ENCODE results near the gene PPIL6. TPM values are rescaled to one million over a fixed set of nuclear protein-coding genes. Genes with fewer than 3 reads are reported as not detected.

Gene PPIL6
- polyA plus RNA-seq, 1 donor (not counting 4 experiments of a cell fraction or from before 2014, with no cell fraction given): 1.4 TPM

DNA sequence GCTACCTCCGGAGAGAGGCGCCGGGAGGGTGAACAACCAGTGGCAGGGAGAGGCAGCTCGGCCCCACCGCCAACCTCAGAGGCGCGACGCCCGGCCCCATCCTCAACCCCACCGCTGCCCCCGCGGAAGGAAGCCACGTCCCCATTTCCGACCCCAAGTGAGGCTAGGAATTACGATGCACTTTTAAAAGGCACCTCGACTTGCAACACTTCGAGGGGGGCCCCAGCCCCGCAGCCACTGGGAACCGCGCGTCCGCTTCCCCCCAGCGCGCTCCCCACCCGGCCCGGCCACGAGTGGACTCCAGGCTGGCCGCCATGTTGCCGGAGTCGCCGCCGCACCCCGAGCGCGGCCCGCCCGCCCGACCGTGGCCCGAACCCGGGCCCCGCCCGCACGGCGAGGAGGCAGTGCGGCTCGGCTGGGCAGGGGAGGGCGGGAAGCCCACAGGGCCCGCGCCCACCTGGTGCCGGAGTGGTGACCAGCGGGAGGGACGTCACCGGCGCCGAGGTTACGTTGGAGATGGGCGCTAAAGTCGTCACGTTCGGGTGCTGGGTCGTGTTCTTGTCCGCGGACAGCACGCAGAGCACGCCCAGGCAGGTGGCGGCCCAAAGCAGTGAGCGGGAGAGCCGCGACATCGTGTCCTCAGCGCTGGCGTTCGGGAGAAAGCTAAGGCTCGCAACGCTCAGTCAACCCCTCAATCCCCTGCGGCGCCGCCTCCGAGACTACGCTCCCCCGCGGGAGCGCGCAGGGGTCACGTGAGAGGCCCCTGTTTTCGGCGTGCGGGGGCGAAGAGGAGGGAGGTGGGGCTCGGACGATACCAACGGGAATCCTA, 58.5 kb downstream of the PPIL6 start, which contains the start of gene CD164:
CD164 (minus strand) TSS at position 721 of the 829 bp plus-strand sequence; CDS start at position 632, 89 bp downstream.
- H3K9me3 ChIP-seq (ENCODE audit: control insufficient read depth, low read depth, low read length): no peaks in the 10 kb centered on the region
- DNase-seq (ENCODE audit: low read depth, low spot score): peak; percentile 69
- H3K9ac ChIP-seq (ENCODE audit: control insufficient read depth, extremely low read depth, insufficient read depth, low read length): peak within 1 kb of the TSS; percentile 95
- TF ChIP-seq, protein P1, sequence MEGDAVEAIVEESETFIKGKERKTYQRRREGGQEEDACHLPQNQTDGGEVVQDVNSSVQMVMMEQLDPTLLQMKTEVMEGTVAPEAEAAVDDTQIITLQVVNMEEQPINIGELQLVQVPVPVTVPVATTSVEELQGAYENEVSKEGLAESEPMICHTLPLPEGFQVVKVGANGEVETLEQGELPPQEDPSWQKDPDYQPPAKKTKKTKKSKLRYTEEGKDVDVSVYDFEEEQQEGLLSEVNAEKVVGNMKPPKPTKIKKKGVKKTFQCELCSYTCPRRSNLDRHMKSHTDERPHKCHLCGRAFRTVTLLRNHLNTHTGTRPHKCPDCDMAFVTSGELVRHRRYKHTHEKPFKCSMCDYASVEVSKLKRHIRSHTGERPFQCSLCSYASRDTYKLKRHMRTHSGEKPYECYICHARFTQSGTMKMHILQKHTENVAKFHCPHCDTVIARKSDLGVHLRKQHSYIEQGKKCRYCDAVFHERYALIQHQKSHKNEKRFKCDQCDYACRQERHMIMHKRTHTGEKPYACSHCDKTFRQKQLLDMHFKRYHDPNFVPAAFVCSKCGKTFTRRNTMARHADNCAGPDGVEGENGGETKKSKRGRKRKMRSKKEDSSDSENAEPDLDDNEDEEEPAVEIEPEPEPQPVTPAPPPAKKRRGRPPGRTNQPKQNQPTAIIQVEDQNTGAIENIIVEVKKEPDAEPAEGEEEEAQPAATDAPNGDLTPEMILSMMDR (optimal IDR thresholded peaks at IDR 0.05 in 1 of 3, IDR thresholded peaks at IDR 0.05 in 1 of 3, conservative IDR thresholded peaks at IDR 0.05 in 1 of 3; ENCODE audit: extremely low read depth in 1 of 3, insufficient read depth in 2 of 3, low read length in 3 of 3): no peak
- peak within 1 kb of the TSS; percentile 86 for H3K4me2 ChIP-seq (ENCODE audit: control insufficient read depth, extremely low read depth, insufficient read depth, low read depth, low read length)
- H3K9me1 ChIP-seq (ENCODE audit: control insufficient read depth, extremely low read depth, insufficient read depth, low read length): no peaks in the 10 kb centered on the region
- peak within 1 kb of the TSS; percentile 60 to 78 (median 71) for H3K4me3 ChIP-seq (ENCODE audit: control insufficient read depth in 2 of 3, extremely low read depth in 1 of 3, insufficient read depth in 2 of 3, low read depth in 1 of 3, low read length in 3 of 3)
- peaks cover 29% of the 10 kb centered on the region for H3K4me1 ChIP-seq (ENCODE audit: control insufficient read depth, extremely low read depth, insufficient read depth, low read length)
- dilution Hi-C loops (cut with MboI; ENCODE audit: extremely low pct_ligation_motif_present, low sequenced_read_pairs): no loop called here
- no peaks in the 10 kb centered on the region for H3K27me3 ChIP-seq (ENCODE audit: control insufficient read depth, extremely low read depth, insufficient read depth, low read length)
- H3K36me3 ChIP-seq (ENCODE audit: control insufficient read depth in 2 of 2, extremely low read depth in 1 of 2, insufficient read depth in 2 of 2, low read length in 2 of 2): peaks cover 2 to 8% of the 10 kb centered on the region in 2 experiments
- peaks cover 11% of the 10 kb centered on the region for H4K20me1 ChIP-seq (ENCODE audit: control insufficient read depth, extremely low read depth, insufficient read depth, low read length)
- no peak for FAIRE-seq
- peak within 1 kb of the TSS; percentile 98 for H3K27ac ChIP-seq (ENCODE audit: control insufficient read depth, insufficient read depth, low read length)
- H2AFZ ChIP-seq (ENCODE audit: control insufficient read depth, low read length): peak within 1 kb of the TSS; percentile 88
- H3K79me2 ChIP-seq (ENCODE audit: control insufficient read depth, insufficient read depth, low read length): peaks cover 48% of the 10 kb centered on the region

DNA sequence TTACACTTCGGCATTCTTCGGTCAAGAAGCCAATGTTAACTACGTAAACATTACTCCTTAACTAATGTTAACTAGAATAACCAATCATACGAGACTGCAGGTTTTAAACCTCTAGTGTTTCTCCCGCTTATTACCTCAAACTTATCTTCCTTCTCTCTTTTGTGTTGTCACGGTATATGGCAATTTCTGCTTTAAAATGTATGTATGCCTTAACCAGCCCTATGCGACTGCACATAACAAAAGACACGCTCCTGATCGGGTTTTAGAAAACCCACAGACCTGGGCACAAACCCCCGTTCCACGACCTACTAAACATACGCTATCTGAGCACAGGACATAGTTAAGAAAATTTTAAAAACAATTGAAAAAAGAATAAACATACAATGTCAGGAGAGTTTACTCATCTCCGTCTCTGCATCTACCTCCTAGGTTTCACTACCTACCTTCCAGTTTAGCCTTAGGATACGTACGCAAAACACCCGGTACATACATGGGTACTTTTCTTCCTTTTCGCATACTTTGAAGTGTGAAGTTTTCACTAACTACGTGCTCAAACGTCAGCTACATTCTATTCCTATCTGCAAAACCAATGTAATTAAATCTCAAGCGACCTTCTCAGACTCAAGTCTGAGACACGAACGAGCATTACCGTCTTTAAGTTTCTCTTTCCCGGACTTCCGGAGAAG, 59.2 kb downstream of the PPIL6 start:
- peak overlapping the region; percentile 69 for H3K4me2 ChIP-seq (ENCODE audit: control insufficient read depth, extremely low read depth, insufficient read depth, low read depth, low read length)
- H3K4me1 ChIP-seq (ENCODE audit: control insufficient read depth, extremely low read depth, insufficient read depth, low read length): peaks cover 29% of the 10 kb centered on the region
- dilution Hi-C loops (cut with MboI; ENCODE audit: extremely low pct_ligation_motif_present, low sequenced_read_pairs): no loop called here
- no peaks in the 10 kb centered on the region for H3K9me1 ChIP-seq (ENCODE audit: control insufficient read depth, extremely low read depth, insufficient read depth, low read length)
- no peak overlapping the region for H2AFZ ChIP-seq (ENCODE audit: control insufficient read depth, low read length)
- H3K36me3 ChIP-seq (ENCODE audit: control insufficient read depth in 2 of 2, extremely low read depth in 1 of 2, insufficient read depth in 2 of 2, low read length in 2 of 2): peaks cover 5 to 8% of the 10 kb centered on the region in 2 experiments
- H3K9me3 ChIP-seq (ENCODE audit: control insufficient read depth, low read depth, low read length): no peaks in the 10 kb centered on the region
- peak overlapping the region; percentile 95 for H3K9ac ChIP-seq (ENCODE audit: control insufficient read depth, extremely low read depth, insufficient read depth, low read length)
- TF ChIP-seq, protein P1 (optimal IDR thresholded peaks at IDR 0.05 in 1 of 3, IDR thresholded peaks at IDR 0.05 in 1 of 3, conservative IDR thresholded peaks at IDR 0.05 in 1 of 3; ENCODE audit: extremely low read depth in 1 of 3, insufficient read depth in 2 of 3, low read length in 3 of 3): no peak
- no peak for TF ChIP-seq EZH2 (IDR thresholded peaks at IDR 0.05; ENCODE audit: low read length)
- H3K4me3 ChIP-seq (ENCODE audit: control insufficient read depth in 2 of 3, extremely low read depth in 1 of 3, insufficient read depth in 2 of 3, low read depth in 1 of 3, low read length in 3 of 3): peak overlapping the region; percentile 60 to 78 (median 71)
- H3K27me3 ChIP-seq (ENCODE audit: control insufficient read depth, extremely low read depth, insufficient read depth, low read length): no peaks in the 10 kb centered on the region
- H3K79me2 ChIP-seq (ENCODE audit: control insufficient read depth, insufficient read depth, low read length): peaks cover 51% of the 10 kb centered on the region
- H3K27ac ChIP-seq (ENCODE audit: control insufficient read depth, insufficient read depth, low read length): peak overlapping the region; percentile 98
- FAIRE-seq (no peak), DNase-seq (ENCODE audit: low read depth, low spot score) (no peak)
- peaks cover 11% of the 10 kb centered on the region for H4K20me1 ChIP-seq (ENCODE audit: control insufficient read depth, extremely low read depth, insufficient read depth, low read length)
